Activated CD4-positive, alpha-beta T cell treated with anti-CD3 and anti-CD28 coated beads, Interleukin-2, amount 10 ng/mL, durations not matched to agents 24 days and 14 days (primary cell): Measurements from ENCODE around the gene FNDC11. TPM values are rescaled to one million over a fixed set of nuclear protein-coding genes. Genes with fewer than 3 reads are reported as not detected.

ENCODE experiments used
- DNase-seq: peaks from one replicate; pipeline ENCODE4 v3.0.0; 2022
- H3K27ac Mint-ChIP-seq: one replicate; pipeline ENCODE4 v1.8.0; 2022; ENCODE audit warnings: mild to moderate bottlenecking, mixed read lengths
- H3K27me3 Mint-ChIP-seq: one replicate; pipeline ENCODE4 v1.8.0; 2022; ENCODE audit warnings: mixed read lengths
- H3K36me3 Mint-ChIP-seq: one replicate; pipeline ENCODE4 v1.8.0; 2022; ENCODE audit warnings: low read depth, mild to moderate bottlenecking, mixed read lengths
- H3K4me1 Mint-ChIP-seq: one replicate; pipeline ENCODE4 v1.8.0; 2021; ENCODE audit warnings: mixed read lengths
- H3K4me3 Mint-ChIP-seq: one replicate; pipeline ENCODE4 v1.8.0; 2022; ENCODE audit warnings: mild to moderate bottlenecking, moderate library complexity, mixed read lengths
- H3K9me3 Mint-ChIP-seq: one replicate; pipeline ENCODE4 v1.8.0; 2021; ENCODE audit warnings: mixed read lengths
- intact Hi-C: fragments of 100-400 bp; cut with micrococcal nuclease; formaldehyde crosslinking; loops from one replicate; pipeline ENCODE4 v1.15.1; 2023
- total RNA-seq: library from RNA; stranded (reverse); gene quantifications from 2 replicates; pipeline ENCODE4 v1.2.3, GENCODE V29; 2022

The FNDC11 gene
- total RNA-seq, 1 donor from 2014 or later = 0.16 TPM

DNA sequence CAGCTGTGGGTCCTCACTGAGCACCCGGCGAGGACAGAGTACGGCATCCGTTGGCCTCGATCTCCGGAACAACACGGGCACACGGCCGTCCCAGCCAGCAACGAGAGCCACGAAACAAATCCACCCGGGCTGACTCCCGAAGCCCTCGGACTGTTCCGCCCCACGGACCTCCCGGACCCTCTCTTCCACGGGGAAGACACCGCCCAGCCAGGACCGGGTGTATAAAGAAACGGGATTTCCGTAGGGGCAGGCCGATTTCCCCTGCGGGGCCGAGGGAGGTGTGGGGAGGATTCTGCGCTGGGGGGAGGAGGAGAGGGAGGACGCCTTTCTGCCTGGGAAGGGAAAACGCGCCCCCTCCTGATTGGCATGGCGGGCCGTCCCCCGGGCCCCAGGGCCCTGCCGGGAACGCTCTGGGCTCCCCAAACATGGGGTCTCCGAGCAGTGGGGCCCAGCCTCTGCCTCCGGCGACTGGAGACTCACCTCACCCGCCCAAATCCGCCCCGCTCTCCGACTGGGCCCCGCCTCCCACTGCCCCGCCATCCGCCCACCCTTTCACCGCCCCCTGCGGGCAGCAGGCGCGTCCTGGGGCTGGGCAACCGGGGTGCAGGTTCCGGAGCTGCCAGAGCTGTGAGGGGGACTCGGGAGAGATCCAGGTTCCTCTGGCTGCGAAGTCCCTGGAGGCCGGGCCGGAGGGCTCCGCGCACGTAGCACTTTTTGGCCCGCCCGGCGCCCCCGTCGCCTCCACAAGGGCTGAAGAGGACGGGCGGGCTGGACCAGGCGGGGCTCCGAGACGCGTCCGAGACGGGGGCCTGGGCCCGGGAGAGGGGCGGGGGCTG lies 34.1 kb upstream of the FNDC11 start:
- peaks cover 21% of the 10 kb centered on the region for H3K36me3 Mint-ChIP-seq
- peaks cover 14% of the 10 kb centered on the region for H3K27me3 Mint-ChIP-seq
- DNase-seq = peak; percentile 93
- H3K9me3 Mint-ChIP-seq = peaks cover 6% of the 10 kb centered on the region
- intact Hi-C loops = loop anchor here (1.0 to 5.0 kb wide), 5 partner anchors 17 to 557 kb away; partner anchors contain the start of genes PTK6 and RGS19
- peak overlapping the region; percentile 81 for H3K4me3 Mint-ChIP-seq
- peak overlapping the region; percentile 72 for H3K27ac Mint-ChIP-seq
- H3K4me1 Mint-ChIP-seq = peaks cover 12% of the 10 kb centered on the region

GRCh38 chr20:63520504-63520933 lies 33.4 kb upstream of the FNDC11 start, which contains the start of gene PPDPF:
Gene PPDPF (plus strand): TSS chr20:63520765. CDS start chr20:63521309, 544 bp downstream.
- peak within 1 kb of the TSS; percentile 74 for H3K27ac Mint-ChIP-seq
- peaks cover 8% of the 10 kb centered on the region for H3K27me3 Mint-ChIP-seq
- H3K9me3 Mint-ChIP-seq = peaks cover 3% of the 10 kb centered on the region
- H3K36me3 Mint-ChIP-seq = peaks cover 21% of the 10 kb centered on the region
- intact Hi-C loops = loop anchor here (1.0 to 5.0 kb wide), 5 partner anchors 17 to 557 kb away; partner anchors contain the start of genes PTK6 and RGS19
- H3K4me1 Mint-ChIP-seq = peaks cover 12% of the 10 kb centered on the region
- peak; percentile 95 for DNase-seq
- H3K4me3 Mint-ChIP-seq = peak within 1 kb of the TSS; percentile 83

GRCh38 chr20:63520934-63521601 lies 32.9 kb upstream of the FNDC11 start:
- H3K4me1 Mint-ChIP-seq = peaks cover 12% of the 10 kb centered on the region
- peaks cover 21% of the 10 kb centered on the region for H3K36me3 Mint-ChIP-seq
- DNase-seq = peak; percentile 93
- intact Hi-C loops = loop anchor here (1.0 to 5.0 kb wide), 5 partner anchors 16 to 556 kb away; partner anchors contain the start of genes PTK6 and RGS19
- H3K27me3 Mint-ChIP-seq = peaks cover 5% of the 10 kb centered on the region
- peak overlapping the region; percentile 51 for H3K27ac Mint-ChIP-seq
- H3K4me3 Mint-ChIP-seq = peak overlapping the region; percentile 83
- H3K9me3 Mint-ChIP-seq = peaks cover 3% of the 10 kb centered on the region

DNA sequence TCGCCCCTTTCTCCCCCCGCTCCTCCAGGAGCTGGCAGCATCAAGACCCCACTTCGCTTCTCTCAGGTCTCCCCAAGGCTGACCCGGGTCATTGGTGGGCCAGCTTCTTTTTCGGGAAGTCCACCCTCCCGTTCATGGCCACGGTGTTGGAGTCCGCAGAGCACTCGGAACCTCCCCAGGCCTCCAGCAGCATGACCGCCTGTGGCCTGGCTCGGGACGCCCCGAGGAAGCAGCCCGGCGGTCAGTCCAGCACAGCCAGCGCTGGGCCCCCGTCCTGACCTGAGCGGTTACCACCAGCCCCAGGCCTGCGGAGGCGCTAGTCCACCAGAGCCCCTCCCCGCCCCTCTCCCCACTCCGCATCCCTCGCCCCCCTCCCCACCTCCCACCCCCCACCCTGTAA lies 32.4 kb upstream of the FNDC11 start:
- DNase-seq = peak; percentile 58
- intact Hi-C loops = loop anchor here (2.0 to 5.0 kb wide), 3 partner anchors 25 to 556 kb away; partner anchors contain the start of gene RGS19
- H3K36me3 Mint-ChIP-seq = peaks cover 21% of the 10 kb centered on the region

DNA sequence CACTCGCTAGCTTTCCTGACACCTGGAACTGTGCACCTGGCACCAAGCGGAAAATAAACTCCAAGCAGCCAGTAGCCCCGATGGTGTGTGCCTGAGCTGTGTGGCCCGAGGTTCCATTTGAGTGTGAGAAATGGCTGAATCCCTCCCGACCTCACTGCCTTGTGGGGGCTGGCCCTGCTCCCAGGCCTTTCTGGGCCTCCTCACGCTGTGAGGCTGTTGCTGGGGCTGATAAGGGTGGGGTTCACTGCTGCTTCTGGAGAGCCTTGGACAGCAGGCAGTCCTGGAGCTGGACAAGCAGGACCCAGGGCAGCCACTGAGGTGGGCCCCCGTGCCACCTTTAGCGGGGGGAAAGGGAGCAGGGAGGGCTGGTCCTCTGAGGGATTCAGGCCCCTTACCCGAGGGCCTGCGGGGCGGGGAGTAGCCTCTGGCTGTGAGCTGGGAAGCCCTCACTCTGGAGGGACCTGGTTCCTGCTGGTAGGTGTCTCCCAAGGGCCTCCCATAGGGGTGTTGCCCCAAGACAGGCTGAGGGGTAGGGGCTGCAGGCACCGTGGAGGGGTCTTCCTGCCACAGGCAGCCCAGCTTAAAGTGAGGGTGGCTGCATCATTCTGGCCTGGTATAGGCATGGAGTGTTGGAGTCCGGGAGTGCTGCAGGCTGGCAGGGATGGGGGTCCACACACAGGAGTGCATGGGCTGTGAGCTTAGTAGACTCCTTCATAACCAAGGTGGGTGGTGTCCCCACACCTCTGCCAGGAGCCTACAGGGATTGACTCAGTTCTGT lies 31.7 kb upstream of the FNDC11 start:
- H3K36me3 Mint-ChIP-seq = peaks cover 21% of the 10 kb centered on the region
- intact Hi-C loops = loop anchor here (5.0 kb wide), 1 partner anchor 555 kb away; the partner anchor contains the start of gene RGS19

More for the DNA sequence above, 32.4 kb upstream of the FNDC11 start:
- peaks cover 3% of the 10 kb centered on the region for H3K9me3 Mint-ChIP-seq
- peak overlapping the region; percentile 51 for H3K27ac Mint-ChIP-seq
- peaks cover 5% of the 10 kb centered on the region for H3K27me3 Mint-ChIP-seq
- peaks cover 12% of the 10 kb centered on the region for H3K4me1 Mint-ChIP-seq
- peak overlapping the region; percentile 83 for H3K4me3 Mint-ChIP-seq

GRCh38 chr20:63522981-63523611 lies 30.9 kb upstream of the FNDC11 start:
- intact Hi-C loops = loop anchor here (5.0 kb wide), 1 partner anchor 554 kb away; the partner anchor contains the start of gene RGS19
- Mint-ChIP-seq H3K9me3 (peaks cover 3% of the 10 kb centered on the region), H3K36me3 (peaks cover 19% of the 10 kb centered on the region), H3K4me1 (peaks cover 12% of the 10 kb centered on the region), H3K27me3 (peaks cover 3% of the 10 kb centered on the region), H3K4me3 (no peak overlapping the region), H3K27ac (no peak overlapping the region)
- DNase-seq = no peak

More for the DNA sequence above, 31.7 kb upstream of the FNDC11 start:
- Mint-ChIP-seq H3K27me3 (peaks cover 5% of the 10 kb centered on the region), H3K4me1 (peaks cover 12% of the 10 kb centered on the region), H3K9me3 (peaks cover 3% of the 10 kb centered on the region), H3K27ac (peak overlapping the region; percentile 67), H3K4me3 (peak overlapping the region; percentile 59)
- peak; percentile 61 for DNase-seq

DNA sequence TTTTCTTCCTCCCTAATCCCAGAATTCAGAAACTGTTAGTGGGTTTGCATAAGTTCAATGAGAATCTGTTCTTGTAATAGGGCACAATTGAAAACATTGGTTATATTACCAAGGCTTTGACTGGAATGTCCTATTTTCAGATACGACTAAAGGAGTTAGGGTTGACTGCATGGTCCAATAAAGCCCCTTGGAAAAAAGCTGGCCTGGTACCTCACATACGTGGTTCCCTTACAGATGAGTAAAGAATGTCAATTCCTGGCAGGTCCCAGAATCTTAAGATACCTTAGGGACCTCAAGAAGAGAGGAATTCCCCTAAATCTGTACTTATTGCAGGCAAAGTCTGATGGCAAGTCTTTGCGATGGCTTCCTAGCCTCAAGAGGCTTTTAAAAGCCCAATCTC lies 28.8 kb upstream of the FNDC11 start:
- intact Hi-C loops = no loop called here
- H3K27me3 Mint-ChIP-seq = no peaks in the 10 kb centered on the region
- peaks cover 13% of the 10 kb centered on the region for H3K4me1 Mint-ChIP-seq

GRCh38 chr20:63525971-63526370 lies 28.0 kb upstream of the FNDC11 start:
- H3K4me1 Mint-ChIP-seq = peaks cover 13% of the 10 kb centered on the region
- intact Hi-C loops = no loop called here
- no peaks in the 10 kb centered on the region for H3K27me3 Mint-ChIP-seq
- H3K9me3 Mint-ChIP-seq = peaks cover 3% of the 10 kb centered on the region
- H3K4me3 Mint-ChIP-seq = no peak overlapping the region
- peaks cover 19% of the 10 kb centered on the region for H3K36me3 Mint-ChIP-seq
- DNase-seq = no peak
- no peak overlapping the region for H3K27ac Mint-ChIP-seq

More for the DNA sequence above, 28.8 kb upstream of the FNDC11 start:
- Mint-ChIP-seq H3K9me3 (peaks cover 3% of the 10 kb centered on the region), H3K27ac (no peak overlapping the region), H3K36me3 (peaks cover 19% of the 10 kb centered on the region), H3K4me3 (no peak overlapping the region)
- peak; percentile 56 for DNase-seq

DNA sequence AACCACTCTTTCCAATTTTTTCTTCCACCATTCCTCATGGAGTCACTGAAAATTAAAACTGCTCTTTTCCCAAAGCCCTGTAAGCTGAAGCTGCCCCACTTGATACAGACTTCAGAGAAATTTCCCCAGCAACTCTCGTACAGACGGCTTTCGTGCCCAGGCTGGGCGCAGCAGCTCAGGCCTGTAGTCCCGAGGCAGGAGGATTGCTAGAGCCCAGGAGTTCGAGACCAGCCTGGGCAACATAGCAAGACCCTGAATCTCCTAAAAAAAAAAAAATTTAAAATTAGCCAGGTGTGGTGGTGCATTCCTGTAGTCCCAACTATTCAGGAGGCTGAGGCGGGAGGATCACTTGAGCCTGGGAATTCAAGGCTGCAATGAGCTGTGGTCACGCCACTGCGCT lies 26.8 kb upstream of the FNDC11 start:
- peaks cover 18% of the 10 kb centered on the region for H3K36me3 Mint-ChIP-seq
- H3K4me3 Mint-ChIP-seq = no peak overlapping the region
- DNase-seq = no peak
- peaks cover 10% of the 10 kb centered on the region for H3K4me1 Mint-ChIP-seq
- peaks cover 3% of the 10 kb centered on the region for H3K9me3 Mint-ChIP-seq
- intact Hi-C loops = no loop called here
- H3K27me3 Mint-ChIP-seq = no peaks in the 10 kb centered on the region
- no peak overlapping the region for H3K27ac Mint-ChIP-seq

DNA sequence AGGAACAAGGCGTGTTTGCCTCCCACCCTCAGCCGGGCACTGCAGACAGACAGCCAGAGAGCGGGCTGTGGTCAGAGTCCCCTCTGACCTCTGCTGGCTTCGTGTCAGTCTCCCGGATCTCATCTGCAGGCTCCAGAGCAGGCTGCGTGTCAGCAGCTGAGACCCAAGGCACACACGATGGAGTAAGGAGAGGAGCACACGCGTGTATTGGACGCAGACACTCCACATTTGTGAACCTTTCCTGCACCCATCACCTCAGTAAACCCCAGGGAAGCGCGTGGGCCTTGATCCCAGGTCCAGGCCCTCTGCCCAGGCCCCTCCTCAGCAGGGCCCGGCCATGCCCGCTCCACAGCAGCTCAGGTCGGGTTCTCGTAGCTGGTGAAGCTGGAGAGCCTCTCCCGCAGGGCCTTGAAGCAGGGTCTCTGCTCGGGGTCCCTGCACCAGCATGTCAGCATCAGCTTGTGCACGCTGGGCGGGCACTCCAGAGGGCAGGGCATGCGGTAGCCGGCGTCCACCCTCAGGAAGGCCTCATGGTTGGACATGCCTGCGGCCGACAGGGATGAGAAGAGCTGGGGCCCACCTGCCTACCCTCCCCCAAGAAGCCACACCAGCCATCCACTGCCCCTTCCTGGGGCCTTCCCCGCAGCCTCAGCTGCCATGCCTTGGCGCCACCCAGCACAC lies 24.6 kb upstream of the FNDC11 start:
- H3K36me3 Mint-ChIP-seq = peaks cover 2% of the 10 kb centered on the region

DNA sequence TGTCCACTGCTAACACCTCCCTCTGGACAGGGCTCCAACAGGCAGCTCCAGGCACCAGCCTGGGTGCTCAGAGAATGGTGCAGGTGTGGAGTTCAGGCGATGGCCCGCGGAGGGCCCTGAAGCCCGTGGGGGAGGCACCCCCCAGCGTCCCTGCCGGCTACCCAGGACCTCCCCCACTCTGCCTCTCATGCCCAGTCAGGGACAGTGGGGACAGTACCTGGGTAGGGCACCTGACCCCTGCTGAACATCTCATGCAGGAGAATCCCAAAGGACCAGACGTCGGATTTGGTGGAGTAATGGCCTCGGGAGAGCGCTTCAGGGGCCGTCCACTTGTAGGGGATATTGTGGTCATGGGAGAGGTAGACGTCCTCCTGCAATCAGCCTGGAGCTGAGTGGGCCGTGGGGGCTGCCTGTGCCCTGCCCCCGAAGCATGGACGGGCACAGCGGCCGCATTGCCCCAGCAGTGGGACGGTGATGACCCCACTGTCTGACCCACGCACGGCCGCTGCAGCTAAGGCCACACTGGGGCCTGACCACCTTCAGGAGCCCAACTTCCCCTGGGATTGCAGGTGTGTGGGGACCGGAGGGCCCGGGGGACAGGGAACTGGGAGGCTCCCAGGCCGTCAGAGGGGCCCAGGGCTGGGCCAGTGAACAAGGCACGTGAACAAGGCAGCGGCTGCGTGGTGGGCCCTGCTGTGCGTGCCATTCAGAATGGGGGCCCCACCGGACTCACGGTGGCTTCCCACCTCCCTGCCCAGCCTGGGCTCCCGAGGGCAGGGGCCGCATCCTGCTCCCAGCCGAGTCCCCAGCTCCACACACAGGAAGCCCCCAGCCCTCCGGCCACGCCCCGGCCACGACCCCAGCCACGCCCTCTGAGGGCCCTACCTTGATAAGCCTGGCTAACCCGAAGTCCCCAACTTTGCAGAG lies 23.8 kb upstream of the FNDC11 start:
- Mint-ChIP-seq H3K9me3 (no peaks in the 10 kb centered on the region), H3K27me3 (no peaks in the 10 kb centered on the region), H3K27ac (no peak overlapping the region), H3K4me3 (no peak overlapping the region), H3K4me1 (peaks cover 5% of the 10 kb centered on the region), H3K36me3 (no peaks in the 10 kb centered on the region)
- intact Hi-C loops = no loop called here
- no peak for DNase-seq

More for the DNA sequence above, 24.6 kb upstream of the FNDC11 start:
- H3K9me3 Mint-ChIP-seq = no peaks in the 10 kb centered on the region
- DNase-seq = no peak
- no peaks in the 10 kb centered on the region for H3K27me3 Mint-ChIP-seq
- no peak overlapping the region for H3K4me3 Mint-ChIP-seq
- H3K27ac Mint-ChIP-seq = no peak overlapping the region
- intact Hi-C loops = no loop called here
- peaks cover 5% of the 10 kb centered on the region for H3K4me1 Mint-ChIP-seq

DNA sequence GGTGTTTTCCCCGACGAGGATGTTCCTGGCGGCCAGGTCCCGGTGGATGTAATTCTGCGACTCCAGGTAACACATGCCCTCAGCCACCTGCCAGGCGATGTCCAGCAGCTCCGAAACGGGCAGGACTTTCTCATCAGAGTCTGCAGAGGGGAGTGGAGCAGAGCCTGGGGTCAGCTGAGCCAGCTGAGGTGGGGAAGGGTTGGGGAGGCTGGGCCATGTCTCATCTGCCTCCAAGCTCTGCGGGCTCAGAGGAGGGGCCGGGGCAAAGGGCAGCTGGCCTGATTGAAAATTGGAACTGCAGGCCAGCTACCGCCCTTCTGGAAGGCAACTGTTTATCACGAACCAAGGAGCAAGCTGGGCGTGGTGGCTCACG lies 23.2 kb upstream of the FNDC11 start:
- no peak for DNase-seq
- H3K4me3 Mint-ChIP-seq = no peak overlapping the region
- H3K27me3 Mint-ChIP-seq = no peaks in the 10 kb centered on the region
- H3K27ac Mint-ChIP-seq = no peak overlapping the region
- no peaks in the 10 kb centered on the region for H3K9me3 Mint-ChIP-seq
- H3K36me3 Mint-ChIP-seq = no peaks in the 10 kb centered on the region
- peaks cover 5% of the 10 kb centered on the region for H3K4me1 Mint-ChIP-seq
- intact Hi-C loops = no loop called here
